LoVo (cell line): ENCODE results near the gene FNDC11.

ENCODE experiments used
- DNase-seq: peaks from one replicate; pipeline ENCODE4 v3.0.0-alpha.2; 2016; ENCODE audit warnings: low spot score

The FNDC11 gene

GRCh38 chr20:63540417-63541186, 13.4 kb upstream of the FNDC11 start:
- DNase-seq, result no peak

- DNase-seq, result no peak
These were observed 12.6 kb upstream of the FNDC11 start for GRCh38 chr20:63541371-63541770.

- peak; percentile 86 for DNase-seq
These were observed 11.9 kb upstream of the FNDC11 start for GRCh38 chr20:63542031-63542559.

- DNase-seq, result no peak
These were observed 11.3 kb upstream of the FNDC11 start for GRCh38 chr20:63542696-63543095.

GRCh38 chr20:63543131-63543530, 10.8 kb upstream of the FNDC11 start:
- no peak for DNase-seq

- no peak for DNase-seq
These were observed 10.2 kb upstream of the FNDC11 start for GRCh38 chr20:63543733-63544132.

GRCh38 chr20:63544241-63544957, 9.6 kb upstream of the FNDC11 start:
- DNase-seq, result no peak

- peak; percentile 94 for DNase-seq
These were observed 8.9 kb upstream of the FNDC11 start for GRCh38 chr20:63544958-63545516.

- DNase-seq, result no peak
These were observed 8.1 kb upstream of the FNDC11 start for GRCh38 chr20:63545814-63546213.

GRCh38 chr20:63546256-63546955, 7.6 kb upstream of the FNDC11 start:
- DNase-seq, result no peak

- DNase-seq, result no peak
These were observed 6.8 kb upstream of the FNDC11 start for GRCh38 chr20:63546956-63547724.

- no peak for DNase-seq
These were observed 6.1 kb upstream of the FNDC11 start, which contains the start of gene SRMS for GRCh38 chr20:63547725-63548480. Gene SRMS, minus strand, starts transcription at chr20:63547749. Its CDS starts 286 bp downstream, at chr20:63547463.

- DNase-seq, result no peak
These were observed 5.4 kb upstream of the FNDC11 start for GRCh38 chr20:63548542-63548941.

- DNase-seq, result no peak
These were observed 4.9 kb upstream of the FNDC11 start for GRCh38 chr20:63549019-63549418.

- no peak for DNase-seq
These were observed 4.2 kb upstream of the FNDC11 start for GRCh38 chr20:63549679-63550282.

GRCh38 chr20:63551068-63551467, 2.9 kb upstream of the FNDC11 start:
- DNase-seq, result no peak

- DNase-seq, result no peak
These were observed 1.3 kb upstream of the FNDC11 start for GRCh38 chr20:63552481-63553249.

- DNase-seq, result peak; percentile 76
These were observed 567 bp upstream of the FNDC11 start for GRCh38 chr20:63553251-63553932.
